Activated naive CD8-positive, alpha-beta T cell (primary cell): Measurements from ENCODE around the gene USH2A.

ENCODE experiments used
- H3K27ac Mint-ChIP-seq: one replicate; pipeline ENCODE4 v1.8.0; 2021; ENCODE audit warnings: mixed read lengths
- H3K27me3 Mint-ChIP-seq: one replicate; pipeline ENCODE4 v1.8.0; 2021; ENCODE audit warnings: mixed read lengths
- H3K36me3 Mint-ChIP-seq: one replicate; pipeline ENCODE4 v1.8.0; 2021; ENCODE audit warnings: mixed read lengths
- H3K4me1 Mint-ChIP-seq: one replicate; pipeline ENCODE4 v1.8.0; 2021; ENCODE audit warnings: low read depth, mixed read lengths
- H3K4me3 Mint-ChIP-seq: one replicate; pipeline ENCODE4 v1.8.0; 2021; ENCODE audit warnings: mild to moderate bottlenecking, mixed read lengths
- H3K9me3 Mint-ChIP-seq: one replicate; pipeline ENCODE4 v1.8.0; 2021; ENCODE audit warnings: low read depth, mixed read lengths

USH2A gene

DNA sequence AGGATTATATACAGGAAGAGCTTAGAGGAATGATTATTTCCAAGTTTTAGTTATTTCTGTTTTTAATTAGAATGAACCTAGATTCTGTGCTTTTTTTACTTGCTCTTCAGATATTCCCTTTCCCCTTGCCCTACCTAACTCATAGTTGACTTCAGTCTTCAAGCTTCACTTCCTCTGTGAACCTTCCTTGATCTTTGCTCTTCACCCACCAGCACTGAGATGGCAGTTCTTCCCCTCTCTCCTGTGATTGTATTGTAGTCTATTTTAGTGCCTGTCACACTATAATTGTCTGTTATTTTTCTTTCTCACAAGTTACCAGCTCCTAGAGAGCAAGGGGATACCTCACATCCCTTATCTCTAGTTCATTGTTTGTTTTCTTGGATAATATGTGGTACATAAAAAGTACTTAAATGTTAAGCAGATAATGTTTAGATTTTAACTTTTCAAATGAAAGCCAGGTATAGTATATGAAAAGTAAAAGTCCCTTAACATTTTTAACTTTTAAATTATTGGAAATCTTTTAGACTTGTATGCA is 822.9 kb downstream of the USH2A start:
- H3K4me1 Mint-ChIP-seq: no peaks in the 10 kb centered on the region
- peaks cover 5% of the 10 kb centered on the region for H3K36me3 Mint-ChIP-seq
- no peaks in the 10 kb centered on the region for H3K9me3 Mint-ChIP-seq
- no peak overlapping the region for H3K27ac Mint-ChIP-seq
- no peak overlapping the region for H3K4me3 Mint-ChIP-seq
- H3K27me3 Mint-ChIP-seq: no peaks in the 10 kb centered on the region

DNA sequence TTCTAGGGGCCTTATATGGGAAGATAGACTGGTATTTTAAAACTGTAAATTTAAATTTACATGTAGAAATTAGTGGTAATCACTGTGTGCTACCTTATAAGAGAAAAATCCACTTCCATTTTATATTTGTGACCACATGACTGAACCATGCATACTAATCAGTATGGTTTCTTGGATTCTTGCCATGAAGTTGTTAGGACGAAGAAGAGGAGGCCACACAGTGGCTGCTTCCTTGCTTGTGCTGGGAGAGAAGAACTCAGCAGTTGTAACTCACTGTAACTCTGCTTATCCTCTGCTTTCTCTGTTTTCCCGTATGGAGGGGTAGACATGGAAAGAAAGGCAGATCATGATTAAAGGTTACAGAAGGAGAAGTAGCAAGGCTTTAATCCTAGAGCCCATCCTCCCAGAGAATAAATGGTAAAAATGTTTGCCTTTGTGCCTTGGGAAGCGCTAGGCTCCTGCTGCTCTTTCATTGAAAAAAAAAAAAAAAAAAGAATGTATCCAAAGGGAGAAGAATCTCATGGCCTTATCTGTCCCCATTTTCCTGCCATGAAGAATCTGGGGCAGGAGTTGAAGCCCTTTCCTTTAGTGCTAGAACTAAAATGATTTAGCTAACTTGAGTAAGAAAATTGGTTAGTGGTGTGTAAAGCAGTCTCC is 823.7 kb downstream of the USH2A start:
- Mint-ChIP-seq H3K4me1 (no peaks in the 10 kb centered on the region), H3K36me3 (peaks cover 5% of the 10 kb centered on the region), H3K27me3 (no peaks in the 10 kb centered on the region), H3K27ac (no peak overlapping the region), H3K4me3 (no peak overlapping the region), H3K9me3 (no peaks in the 10 kb centered on the region)

DNA sequence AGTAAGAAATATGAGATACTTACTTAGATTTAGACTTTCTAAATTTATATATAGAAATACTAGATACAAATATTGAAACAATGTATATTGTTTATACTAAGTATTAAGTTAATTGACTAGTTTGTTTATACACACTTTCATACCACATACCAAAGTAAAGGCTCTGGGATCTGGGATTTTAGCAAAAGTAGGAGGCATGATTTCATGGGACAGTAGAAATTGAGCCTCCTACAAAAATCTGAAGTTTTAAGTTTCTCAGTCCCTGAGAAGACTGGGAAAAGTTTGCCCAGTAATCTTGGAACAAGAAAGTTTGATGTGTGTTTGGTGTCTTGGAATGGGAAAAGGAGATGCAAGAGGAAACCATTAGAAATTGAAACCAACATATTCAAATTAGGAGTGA is 825.3 kb downstream of the USH2A start:
- Mint-ChIP-seq H3K4me3 (no peak overlapping the region), H3K36me3 (peaks cover 5% of the 10 kb centered on the region), H3K27ac (no peak overlapping the region), H3K4me1 (no peaks in the 10 kb centered on the region), H3K9me3 (no peaks in the 10 kb centered on the region), H3K27me3 (no peaks in the 10 kb centered on the region)

DNA sequence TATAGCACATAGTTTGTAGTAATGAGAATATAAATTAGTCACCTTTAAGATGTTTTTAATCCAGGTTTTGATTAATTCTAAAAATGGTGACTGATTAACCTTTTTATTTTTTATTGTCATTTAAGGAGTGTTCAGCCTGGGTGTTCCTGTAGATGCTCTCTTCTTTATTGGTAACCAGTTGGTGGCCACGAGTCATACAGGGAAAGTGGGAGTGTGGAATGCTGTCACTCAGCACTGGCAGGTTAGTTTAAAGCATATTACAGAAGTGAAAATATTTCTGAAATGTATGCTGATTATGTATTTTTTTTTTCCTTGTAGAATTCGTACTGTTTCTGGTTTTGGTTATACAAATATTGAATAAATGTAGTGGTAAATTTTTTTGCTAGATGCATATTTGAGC is 828.0 kb downstream of the USH2A start:
- Mint-ChIP-seq H3K4me1 (no peaks in the 10 kb centered on the region), H3K9me3 (peaks cover 4% of the 10 kb centered on the region), H3K27me3 (no peaks in the 10 kb centered on the region), H3K27ac (no peak overlapping the region), H3K4me3 (no peak overlapping the region), H3K36me3 (peaks cover 5% of the 10 kb centered on the region)

DNA sequence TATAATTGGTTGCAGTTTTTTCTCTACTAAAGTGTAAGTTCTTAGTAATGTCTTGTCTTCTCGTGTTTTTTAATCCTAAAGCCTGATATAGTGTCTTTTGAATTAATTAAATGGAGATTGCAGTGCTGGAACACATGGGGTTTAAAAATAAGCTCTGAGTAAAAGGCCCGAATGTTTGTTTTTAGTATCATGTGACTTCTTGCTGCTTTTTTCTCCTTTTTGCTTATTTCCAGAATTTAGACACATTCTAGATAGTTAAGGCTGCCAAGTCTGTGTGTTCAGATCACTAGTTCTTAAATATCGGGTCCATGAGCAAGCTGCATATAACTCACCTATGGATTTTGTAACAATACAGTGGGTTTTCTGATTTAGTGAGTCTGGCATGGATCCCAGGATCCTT is 828.6 kb downstream of the USH2A start:
- H3K36me3 Mint-ChIP-seq: peaks cover 5% of the 10 kb centered on the region
- H3K27ac Mint-ChIP-seq: no peak overlapping the region
- H3K27me3 Mint-ChIP-seq: no peaks in the 10 kb centered on the region
- no peaks in the 10 kb centered on the region for H3K4me1 Mint-ChIP-seq
- no peak overlapping the region for H3K4me3 Mint-ChIP-seq
- peaks cover 4% of the 10 kb centered on the region for H3K9me3 Mint-ChIP-seq

DNA sequence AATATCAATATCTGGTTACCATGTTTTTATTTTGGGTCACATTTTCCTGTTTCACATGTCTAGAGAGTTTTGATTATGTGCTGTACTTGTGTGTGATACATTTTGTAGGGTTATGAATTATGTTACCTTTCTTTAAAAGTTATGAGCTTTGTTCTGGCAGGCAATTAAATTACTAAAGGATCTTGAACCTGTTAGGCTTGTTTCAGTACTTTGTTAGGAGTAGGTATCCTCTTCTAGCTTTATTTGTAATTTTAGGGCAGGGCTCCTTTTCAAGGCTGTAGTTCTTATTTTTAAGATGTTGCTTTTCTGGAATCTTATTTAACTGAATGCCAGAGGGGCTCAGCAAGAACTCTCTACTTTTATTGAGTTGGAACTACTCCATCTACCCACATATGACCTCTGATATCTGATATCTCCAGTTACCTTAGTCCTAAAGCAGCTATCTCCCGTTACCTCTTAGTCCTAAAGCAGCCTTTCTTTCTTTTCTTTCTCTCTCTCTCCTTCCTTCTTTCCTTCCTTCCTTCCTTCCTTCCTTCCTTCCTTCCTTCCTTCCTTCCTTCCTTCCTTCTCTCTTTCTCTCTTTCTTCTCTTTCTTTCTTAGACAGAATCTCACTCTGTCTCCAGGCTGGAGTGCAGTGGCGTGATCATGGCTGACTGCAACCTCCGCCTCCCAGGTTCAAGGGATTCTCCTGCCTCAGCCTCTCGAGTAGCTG is 832.3 kb downstream of the USH2A start:
- peaks cover 9% of the 10 kb centered on the region for H3K36me3 Mint-ChIP-seq
- no peaks in the 10 kb centered on the region for H3K4me1 Mint-ChIP-seq
- peaks cover 4% of the 10 kb centered on the region for H3K9me3 Mint-ChIP-seq
- no peak overlapping the region for H3K27ac Mint-ChIP-seq
- H3K4me3 Mint-ChIP-seq: no peak overlapping the region
- H3K27me3 Mint-ChIP-seq: no peaks in the 10 kb centered on the region

DNA sequence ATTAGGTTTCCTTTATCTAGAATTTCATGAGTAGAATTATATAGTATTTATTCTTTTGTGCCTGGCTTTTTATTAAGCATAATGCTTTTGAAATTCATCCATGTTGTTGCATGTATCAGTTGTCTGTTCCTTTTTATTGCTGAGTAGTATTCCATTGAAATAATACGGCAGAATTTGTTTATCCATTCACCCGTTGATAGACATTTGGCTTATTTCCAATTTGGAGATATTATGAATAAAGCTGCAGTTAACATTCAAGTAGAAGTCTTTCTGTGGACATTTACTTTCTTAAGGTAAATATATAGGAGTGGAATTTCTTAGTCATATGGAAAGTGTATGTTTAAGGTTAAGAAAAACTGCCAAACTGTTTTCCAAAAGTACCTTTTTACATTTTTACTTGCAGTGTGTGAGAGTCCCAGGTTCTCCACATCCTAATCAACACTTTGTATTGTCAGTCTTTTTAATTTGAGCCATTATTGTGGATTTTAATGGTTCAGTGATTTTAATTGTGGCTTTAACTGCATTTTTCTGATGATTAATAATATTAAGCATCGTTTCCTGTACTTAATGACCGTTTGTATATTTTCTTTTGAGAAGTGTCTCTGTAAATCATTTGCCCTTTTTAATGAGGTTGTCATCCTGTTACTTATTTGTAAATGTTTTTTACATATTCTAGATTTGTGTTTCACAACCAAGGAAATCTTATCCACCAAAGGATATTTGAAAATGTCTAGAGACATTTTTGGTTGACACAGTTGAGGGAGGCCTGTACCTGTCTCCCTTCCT is 833.4 kb downstream of the USH2A start:
- Mint-ChIP-seq H3K27me3 (no peaks in the 10 kb centered on the region), H3K27ac (no peak overlapping the region), H3K9me3 (peaks cover 9% of the 10 kb centered on the region), H3K36me3 (peaks cover 13% of the 10 kb centered on the region), H3K4me3 (no peak overlapping the region), H3K4me1 (no peaks in the 10 kb centered on the region)

DNA sequence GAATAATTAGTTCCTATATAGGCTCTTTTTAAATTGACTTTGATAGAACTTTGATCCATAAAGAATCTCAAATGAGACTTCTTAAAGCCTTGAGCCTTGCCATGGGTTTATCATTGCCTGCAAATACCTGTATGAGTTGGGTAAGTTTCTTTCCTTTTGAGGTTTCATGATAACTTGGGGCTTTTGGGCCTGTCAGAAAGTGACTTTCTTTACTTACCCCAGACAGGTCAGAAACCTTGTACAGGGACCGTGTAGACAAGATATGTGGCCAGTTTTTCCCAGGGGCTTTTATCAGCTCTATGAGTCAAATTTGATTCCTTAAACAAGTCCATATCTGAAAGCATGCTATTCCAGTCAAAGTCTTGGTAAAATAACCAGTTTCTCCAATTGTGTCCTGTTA is 838.9 kb downstream of the USH2A start:
- Mint-ChIP-seq H3K36me3 (peaks cover 21% of the 10 kb centered on the region), H3K27ac (no peak overlapping the region), H3K4me1 (no peaks in the 10 kb centered on the region), H3K4me3 (no peak overlapping the region), H3K27me3 (no peaks in the 10 kb centered on the region), H3K9me3 (peaks cover 8% of the 10 kb centered on the region)

DNA sequence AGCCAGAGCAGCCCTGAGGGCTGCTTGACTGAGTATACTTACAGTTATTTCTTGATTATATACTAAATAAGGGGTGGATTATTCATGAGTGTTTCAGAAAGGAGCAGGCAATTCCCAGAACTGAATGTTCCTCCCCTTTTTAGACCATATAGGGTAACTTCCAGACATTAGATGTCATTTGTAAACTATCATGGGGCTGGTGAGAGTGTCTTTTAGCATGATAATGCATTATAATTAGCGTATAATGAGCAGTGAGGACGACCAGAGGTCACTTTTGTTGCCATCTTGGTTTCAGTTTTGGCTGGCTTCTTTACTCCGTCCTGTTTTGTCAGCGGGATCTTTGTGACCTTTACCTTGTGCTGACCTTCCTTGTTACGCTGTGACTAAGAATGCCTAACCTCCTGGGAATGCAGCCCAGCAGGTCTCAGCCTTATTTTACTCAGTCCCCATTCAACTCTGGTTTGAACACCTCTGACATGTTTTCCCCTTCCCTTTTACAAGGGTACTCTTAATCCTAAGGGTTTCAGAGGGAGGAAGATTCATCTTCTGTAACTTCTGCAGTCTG is 840.0 kb downstream of the USH2A start:
- H3K9me3 Mint-ChIP-seq: peaks cover 8% of the 10 kb centered on the region
- no peak overlapping the region for H3K4me3 Mint-ChIP-seq
- peaks cover 21% of the 10 kb centered on the region for H3K36me3 Mint-ChIP-seq
- H3K27me3 Mint-ChIP-seq: no peaks in the 10 kb centered on the region
- no peak overlapping the region for H3K27ac Mint-ChIP-seq
- H3K4me1 Mint-ChIP-seq: no peaks in the 10 kb centered on the region

DNA sequence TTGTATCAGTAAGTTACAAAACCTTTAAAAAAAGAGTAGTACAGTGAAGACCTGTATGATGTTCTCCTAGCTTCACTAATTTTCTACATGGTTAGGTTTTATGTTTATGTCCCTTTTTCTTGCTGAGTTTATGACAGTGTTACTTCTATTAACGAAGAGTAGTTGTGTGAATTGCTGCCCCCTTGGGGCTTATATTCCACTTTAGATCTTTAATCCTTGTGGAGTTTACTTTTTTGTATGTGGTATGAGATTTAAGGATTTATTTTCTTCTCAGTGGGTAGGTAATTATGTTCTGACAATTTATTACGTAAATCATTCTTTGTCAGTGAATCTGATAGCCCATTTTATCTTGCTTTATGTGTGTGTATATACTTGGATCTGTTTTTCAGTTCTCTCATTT is 841.4 kb downstream of the USH2A start:
- no peak overlapping the region for H3K27ac Mint-ChIP-seq
- H3K4me3 Mint-ChIP-seq: no peak overlapping the region
- H3K27me3 Mint-ChIP-seq: no peaks in the 10 kb centered on the region
- H3K4me1 Mint-ChIP-seq: no peaks in the 10 kb centered on the region
- peaks cover 18% of the 10 kb centered on the region for H3K36me3 Mint-ChIP-seq
- H3K9me3 Mint-ChIP-seq: peaks cover 8% of the 10 kb centered on the region
